HG02840 (cell line): ENCODE results near the gene ARFGAP1.

Experiments
- ATAC-seq: cut with Tn5 transposase; IDR thresholded peaks from one replicate; pipeline ENCODE4 v1.9.1; 2021; ENCODE audit warnings: mild to moderate bottlenecking, moderate library complexity, moderate number of reproducible peaks; ENCODE audit not compliant: unreplicated experiment, low FRiP score

The ARFGAP1 gene

GRCh38 chr20:63272105-63273058 is at the start of gene ARFGAP1:
Gene ARFGAP1 (plus strand): TSS chr20:63272813. CDS start chr20:63275581, 2,768 bp downstream.
- peak; percentile 76 for ATAC-seq

GRCh38 chr20:63223121-63223825 is 49.3 kb upstream of the ARFGAP1 start:
- no peak for ATAC-seq

- ATAC-seq: no peak
These were observed 48.8 kb upstream of the ARFGAP1 start for GRCh38 chr20:63223826-63224207.

- no peak for ATAC-seq
These were observed 48.1 kb upstream of the ARFGAP1 start for GRCh38 chr20:63224412-63225081.

GRCh38 chr20:63225082-63225454 is 47.5 kb upstream of the ARFGAP1 start:
- ATAC-seq: no peak

- ATAC-seq: no peak
These were observed 46.3 kb upstream of the ARFGAP1 start for GRCh38 chr20:63226042-63226943.

GRCh38 chr20:63227260-63227659 is 45.4 kb upstream of the ARFGAP1 start:
- ATAC-seq: no peak

- ATAC-seq: no peak
These were observed 43.8 kb upstream of the ARFGAP1 start for GRCh38 chr20:63228806-63229205.

- no peak for ATAC-seq
These were observed 41.8 kb upstream of the ARFGAP1 start for GRCh38 chr20:63230800-63231268.

- no peak for ATAC-seq
These were observed 40.2 kb upstream of the ARFGAP1 start for GRCh38 chr20:63232235-63233060.

- no peak for ATAC-seq
These were observed 39.6 kb upstream of the ARFGAP1 start for GRCh38 chr20:63233061-63233344.

- ATAC-seq: no peak
These were observed 38.7 kb upstream of the ARFGAP1 start for GRCh38 chr20:63233924-63234323.

- ATAC-seq: no peak
These were observed 37.8 kb upstream of the ARFGAP1 start for GRCh38 chr20:63234693-63235398.

GRCh38 chr20:63235399-63235983 is 37.1 kb upstream of the ARFGAP1 start, which contains the start of gene BIRC7:
Gene BIRC7 (plus strand): TSS chr20:63235905. CDS start chr20:63236097, 192 bp downstream.
- no peak for ATAC-seq

- no peak for ATAC-seq
These were observed 36.3 kb upstream of the ARFGAP1 start for GRCh38 chr20:63236116-63236837.

GRCh38 chr20:63238031-63238430 is 34.6 kb upstream of the ARFGAP1 start:
- no peak for ATAC-seq

GRCh38 chr20:63238514-63239125 is 34.0 kb upstream of the ARFGAP1 start:
- ATAC-seq: no peak
